NCI-H1436 (cell line): ENCODE data around the gene SH3BP2.

Experiments
- DNase-seq: peaks from one replicate; lab custom pipeline; 2025; lab: John Stamatoyannopoulos, UW

SH3BP2 gene

DNA sequence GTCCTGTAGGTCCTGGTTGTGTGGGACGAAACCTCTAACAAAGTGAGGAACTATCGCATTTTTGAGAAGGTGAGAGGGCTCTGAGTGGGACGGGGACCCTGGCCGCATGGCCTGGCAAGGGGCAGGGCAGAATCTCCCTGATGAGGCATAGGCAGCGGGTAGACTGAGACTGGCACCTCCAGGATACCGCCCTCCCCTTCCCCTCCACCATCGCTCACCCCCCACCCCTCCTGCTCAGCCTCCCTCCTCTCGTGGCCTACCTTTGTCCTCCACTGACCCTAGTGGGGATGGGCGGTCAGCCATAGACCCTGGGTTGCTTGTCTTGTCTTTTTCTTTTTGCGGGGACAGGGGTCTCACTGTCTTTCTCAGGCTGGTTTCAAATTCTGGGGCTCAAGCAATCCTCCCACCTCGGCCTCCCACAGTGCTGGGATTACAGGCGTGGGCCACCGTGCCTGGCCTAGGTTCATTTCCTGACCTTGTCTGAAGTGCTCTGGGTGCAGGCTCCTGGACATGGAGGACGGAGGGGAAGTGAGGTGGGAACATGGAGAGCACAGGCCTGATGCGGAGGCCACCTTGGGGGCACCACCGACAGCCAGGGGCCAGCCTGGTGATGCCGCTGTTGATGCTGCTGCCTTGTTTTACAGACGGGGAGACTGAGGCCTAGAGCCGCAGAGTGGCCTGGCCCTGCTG, 40.2 kb downstream of the SH3BP2 start:
- DNase-seq = no peak

DNA sequence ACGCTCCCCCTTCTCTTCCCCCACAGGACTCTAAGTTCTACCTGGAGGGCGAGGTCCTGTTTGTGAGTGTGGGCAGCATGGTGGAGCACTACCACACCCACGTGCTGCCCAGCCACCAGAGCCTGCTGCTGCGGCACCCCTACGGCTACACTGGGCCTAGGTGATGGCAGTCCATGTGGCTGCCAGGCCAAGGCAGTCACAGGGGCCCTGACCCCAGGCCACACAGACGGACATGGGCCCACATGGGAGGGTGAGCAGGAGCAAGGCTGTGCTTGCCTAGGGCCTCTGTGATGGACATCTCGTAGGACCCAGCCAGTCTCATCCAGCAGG, 40.8 kb downstream of the SH3BP2 start:
- DNase-seq = no peak

- no peak for DNase-seq
Measured at GRCh38 chr4:2834001-2834921, 41.4 kb downstream of the SH3BP2 start.

GRCh38 chr4:2835978-2836377, 43.1 kb downstream of the SH3BP2 start:
- no peak for DNase-seq

DNA sequence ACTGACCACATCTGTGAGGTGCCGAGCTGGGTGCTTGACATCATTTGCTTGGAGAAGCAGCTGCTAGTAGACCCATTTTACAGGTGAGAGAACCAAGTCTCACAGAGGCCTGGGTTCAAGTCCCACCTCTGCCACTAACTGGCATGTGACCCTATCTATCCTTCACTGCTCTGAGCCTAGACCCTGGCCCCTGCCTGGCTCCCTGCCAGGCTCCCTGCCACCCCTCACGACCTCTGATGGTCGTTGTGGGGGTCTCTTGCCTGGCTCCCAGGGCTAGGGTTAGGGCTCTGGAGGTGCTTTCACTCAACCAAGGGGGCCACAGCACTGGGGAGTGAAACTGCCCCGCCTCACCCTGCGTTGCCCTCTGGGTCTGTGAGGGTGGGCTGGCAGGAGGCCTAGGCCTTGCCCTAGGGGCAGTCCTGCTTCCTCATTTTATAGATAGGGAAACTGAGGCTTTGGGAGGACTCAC, 43.5 kb downstream of the SH3BP2 start:
- no peak for DNase-seq

DNA sequence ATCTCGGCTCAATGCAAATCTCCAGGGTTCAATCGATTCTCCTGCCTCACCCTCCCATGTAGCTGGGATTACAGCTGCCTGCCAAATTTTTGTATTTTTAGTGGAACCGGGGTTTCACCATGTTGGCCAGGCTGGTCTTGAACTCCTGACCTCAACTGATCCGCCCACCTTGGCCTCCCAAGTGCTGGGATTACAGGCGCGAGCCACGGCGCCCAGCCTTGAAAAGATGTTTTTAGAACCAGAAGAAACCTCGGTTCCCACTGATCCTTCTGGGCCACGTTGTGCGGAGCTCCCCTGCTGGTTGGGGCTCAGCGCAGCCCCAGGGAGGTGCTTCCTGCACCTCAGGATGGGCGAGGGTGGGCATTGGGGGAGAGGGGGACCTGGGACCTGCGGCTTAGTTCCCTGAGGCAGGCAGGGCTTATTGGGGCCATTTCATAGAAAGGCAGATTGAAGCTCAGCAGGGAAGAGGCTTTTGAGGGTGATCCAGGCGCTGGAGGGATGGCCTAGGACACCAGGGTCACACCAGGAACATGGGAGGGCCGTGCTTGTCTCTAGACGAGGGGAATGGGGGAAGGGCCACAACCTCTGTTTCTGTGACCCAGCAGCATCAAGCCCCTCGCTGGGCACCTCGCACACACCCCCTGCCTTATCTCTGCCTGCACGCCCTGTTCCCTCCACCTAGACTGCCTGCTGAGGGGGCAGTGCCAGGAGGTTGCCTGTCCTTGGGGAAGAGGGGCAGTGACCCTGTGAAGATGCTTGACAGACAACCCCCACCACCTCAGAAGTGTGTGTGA, 44.4 kb downstream of the SH3BP2 start:
- no peak for DNase-seq

DNA sequence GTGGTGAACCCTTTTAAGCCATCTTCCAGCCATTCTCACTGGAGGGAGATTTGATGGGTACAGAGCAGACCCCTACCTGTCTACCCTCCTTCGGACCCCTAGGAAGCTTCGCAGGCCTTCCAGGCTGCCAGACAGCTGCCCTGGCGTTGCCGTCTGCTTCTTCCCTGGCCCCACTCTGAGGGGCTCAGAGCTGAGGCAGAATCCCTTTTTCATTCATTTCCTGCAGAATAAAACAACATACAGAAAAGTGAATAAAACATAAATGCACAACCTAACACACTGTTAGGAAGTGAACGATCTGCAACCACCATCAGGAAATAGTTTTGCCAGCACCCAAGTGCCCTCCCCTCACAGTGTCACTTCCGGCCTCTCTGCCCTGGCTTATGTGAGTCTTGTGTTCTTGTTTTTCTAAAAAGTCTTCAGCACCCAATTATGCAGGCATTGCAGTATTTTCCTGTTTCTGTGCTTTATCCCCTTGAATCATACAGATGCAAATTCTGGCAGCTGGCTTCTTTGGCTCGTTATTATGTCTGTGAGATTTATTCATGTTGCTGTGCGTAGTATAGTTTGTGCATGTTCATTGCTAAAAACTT, 45.1 kb downstream of the SH3BP2 start:
- DNase-seq = no peak

- DNase-seq = no peak
Measured at GRCh38 chr4:2839060-2839459, 46.2 kb downstream of the SH3BP2 start.

DNA sequence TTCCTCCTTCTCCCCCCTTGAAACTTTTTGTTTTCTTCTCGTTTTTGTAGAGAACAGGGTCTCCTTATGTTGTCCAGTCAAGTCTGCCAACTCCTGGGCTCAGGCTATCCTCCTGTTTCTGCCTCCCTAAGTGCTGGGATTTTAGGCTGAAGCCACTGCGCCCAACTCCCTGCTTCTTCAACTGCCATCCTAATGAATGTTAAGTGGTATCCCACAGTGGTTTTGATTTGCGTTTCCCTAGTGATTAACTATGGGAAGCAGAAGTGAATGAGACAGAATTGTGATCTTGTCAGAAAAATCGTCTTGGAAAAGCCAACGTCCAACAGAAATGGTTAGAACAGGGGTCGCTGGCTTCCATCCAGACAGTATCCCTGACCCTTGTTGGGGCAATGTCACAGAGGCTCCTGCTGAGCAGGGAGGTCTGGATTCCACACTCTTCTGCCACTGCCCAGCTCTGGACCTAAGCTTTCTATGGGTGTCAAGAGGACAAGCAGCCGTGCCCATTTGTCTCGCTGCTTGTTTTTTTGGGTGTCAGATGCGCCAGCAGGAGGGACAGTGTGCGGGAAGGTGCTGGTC, 49.9 kb downstream of the SH3BP2 start:
- no peak for DNase-seq

DNA sequence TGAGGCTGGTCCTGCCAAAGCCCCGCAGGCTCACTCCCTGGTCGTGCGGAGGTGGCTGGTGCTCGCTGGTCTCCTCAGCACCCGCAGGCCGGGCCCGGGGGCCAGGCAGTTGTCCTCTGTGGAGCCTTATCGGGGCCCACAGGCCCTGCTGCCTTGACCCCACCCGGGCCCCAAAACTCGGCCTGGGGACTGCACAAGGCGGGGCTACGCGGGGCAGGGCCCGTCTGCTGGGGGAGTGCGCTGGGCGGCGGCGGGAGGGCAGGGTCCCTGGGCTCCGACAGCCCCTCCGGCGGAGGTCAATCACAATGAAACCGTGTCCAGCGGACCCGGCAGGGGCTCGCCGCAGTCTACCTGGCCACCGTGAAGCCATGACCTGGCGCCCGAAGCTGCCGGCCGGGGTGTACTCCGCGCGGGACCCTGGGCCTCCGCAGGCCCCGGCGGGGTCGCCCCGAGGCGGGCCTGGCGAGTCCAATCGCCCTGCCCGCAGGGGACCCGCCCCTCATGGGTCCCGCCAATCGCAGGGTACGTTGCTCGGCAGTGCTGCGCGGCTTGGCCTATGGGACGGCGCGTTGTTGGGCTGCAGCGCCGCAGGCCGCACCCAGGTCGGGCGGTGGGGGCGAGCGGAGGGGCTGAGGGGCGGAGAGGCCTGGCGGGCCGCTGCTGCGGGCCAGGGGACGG, 50.5 kb downstream of the SH3BP2 start, which contains the start of gene ADD1:
ADD1 (plus strand) TSS at position 582 of the 678 bp plus-strand sequence. CDS start 32,072 bp downstream, outside the sequence.
- peak; percentile 62 for DNase-seq

DNA sequence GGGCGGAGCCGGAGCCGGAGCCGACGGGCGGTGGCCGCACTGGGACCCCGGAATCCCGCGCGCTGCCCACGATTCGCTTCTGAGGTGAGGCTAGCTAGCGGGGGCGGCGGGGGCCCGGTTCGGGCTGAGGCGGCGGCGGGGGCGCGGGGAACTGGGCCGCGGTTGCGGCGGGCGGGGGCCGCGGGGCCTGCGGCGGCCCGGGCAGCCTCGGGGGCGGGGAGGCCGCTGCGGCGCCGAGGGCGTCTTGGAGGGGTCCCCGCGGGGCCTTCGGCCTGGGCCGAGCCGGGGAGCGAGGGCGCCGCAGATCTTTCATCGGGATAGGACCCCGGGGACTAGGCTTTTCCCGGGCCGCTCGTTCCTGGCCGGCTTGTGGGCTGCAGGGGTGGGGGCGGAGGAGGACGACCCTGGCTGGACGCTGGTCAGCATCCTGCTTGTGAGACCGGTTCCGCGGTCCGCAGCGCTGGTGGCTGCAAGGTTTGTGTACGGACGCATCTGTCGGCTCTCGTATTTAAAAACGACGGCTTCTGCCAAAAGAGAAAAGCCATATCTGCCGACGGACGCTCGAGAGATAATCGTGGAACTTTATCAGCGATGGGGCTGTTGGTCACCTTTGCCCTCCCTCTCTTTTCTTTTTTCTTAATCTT, 51.2 kb downstream of the SH3BP2 start:
- DNase-seq = no peak

DNA sequence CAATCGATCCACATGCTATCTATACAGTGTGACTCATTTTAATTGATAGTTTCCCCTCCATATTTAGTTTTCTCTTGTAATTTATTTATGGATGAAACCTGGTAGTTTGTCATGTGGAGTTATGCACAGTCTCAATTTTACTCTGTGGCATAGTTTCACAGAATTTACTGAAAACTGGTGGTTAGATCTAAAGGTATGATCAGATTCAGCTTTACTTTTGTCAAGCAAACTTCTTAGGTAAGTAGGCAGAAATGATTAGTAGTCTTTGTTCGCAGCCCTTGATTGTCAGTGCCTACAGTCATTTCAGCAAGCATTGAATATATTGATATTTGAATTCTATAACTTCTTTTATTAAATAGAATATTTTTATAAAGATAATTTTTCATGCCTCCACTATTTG, 53.3 kb downstream of the SH3BP2 start:
- DNase-seq = no peak

- DNase-seq = no peak
Measured at GRCh38 chr4:2847302-2847871, 54.5 kb downstream of the SH3BP2 start.

GRCh38 chr4:2848449-2848848, 55.6 kb downstream of the SH3BP2 start:
- DNase-seq = no peak

DNA sequence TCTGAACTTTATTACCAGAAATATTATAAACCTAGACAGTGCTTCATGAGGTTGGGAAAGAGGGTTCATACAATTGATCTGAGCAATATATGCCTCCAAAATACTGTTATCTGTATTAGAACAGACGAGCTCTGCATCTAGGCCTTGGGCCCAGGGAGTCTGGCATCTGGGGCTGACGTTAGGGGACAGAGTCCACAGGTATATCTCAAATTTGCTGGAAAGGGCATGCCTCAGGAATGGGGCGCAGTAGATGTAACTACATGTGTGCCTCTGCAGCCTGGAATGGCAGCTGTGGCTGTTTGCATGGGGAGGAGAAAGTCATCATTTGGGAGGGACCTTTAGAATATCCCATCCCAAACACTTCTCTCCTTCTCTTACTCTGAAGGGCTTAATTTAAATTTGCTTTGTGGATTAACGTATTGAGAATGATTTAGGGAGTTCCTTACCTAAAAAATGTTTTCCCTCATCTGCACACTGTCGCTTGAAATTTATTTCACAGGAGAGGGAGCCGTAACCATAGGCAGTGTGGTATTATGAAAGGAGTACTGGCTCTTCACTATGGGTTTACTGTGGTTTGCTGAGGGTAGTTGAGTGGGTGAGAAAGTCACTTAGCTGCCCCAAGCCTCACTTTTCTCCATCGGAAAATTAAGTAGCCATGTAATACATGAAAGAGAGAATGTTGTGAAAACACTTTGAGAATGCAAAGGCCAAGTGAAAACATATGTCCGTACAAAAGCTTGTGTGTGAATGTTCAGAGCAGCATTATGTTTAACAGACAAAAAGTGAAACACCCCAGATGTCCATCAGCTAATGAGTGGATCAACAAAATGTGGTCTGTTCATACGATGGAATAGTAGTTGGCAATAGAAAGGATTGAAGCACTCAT, 56.6 kb downstream of the SH3BP2 start:
- no peak for DNase-seq

DNA sequence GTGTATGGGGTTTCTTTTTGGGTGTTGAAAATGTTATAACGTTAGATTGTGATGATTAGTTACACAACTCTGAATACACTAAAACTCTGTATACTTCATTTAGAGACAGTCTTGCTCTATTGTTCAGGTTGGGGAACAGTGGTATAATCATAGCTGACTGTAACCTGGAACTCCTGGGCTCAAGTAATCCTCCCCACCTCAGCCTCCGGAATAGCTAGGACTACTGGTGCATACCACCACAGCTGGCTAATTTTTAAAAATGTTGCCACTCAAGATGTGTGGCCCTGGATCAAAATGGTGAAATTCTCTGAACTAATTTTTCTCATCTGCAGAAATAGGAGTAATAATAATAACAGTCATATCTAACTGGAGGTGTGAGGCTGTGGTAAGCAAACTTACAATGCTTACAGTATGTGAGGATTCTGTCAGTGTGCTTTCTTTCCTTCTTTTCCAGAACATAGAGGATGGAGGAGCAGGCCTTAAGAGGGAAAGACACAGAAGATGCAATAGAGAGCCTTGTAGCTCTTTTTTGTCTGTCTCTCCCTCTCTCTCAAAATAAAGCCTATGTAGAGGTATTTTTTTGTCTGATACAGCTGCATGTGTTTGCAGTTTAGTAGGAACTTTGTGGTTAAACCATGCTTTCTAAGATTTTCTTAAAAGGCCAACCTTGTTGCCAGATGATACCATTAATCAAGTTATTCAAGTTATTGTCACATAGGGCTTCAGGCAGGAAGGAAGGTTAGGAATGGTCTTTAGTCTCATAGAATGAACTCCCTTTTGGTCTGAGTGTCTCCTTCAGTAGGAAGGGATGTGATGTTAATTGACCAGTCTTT, 58.3 kb downstream of the SH3BP2 start:
- DNase-seq = no peak

DNA sequence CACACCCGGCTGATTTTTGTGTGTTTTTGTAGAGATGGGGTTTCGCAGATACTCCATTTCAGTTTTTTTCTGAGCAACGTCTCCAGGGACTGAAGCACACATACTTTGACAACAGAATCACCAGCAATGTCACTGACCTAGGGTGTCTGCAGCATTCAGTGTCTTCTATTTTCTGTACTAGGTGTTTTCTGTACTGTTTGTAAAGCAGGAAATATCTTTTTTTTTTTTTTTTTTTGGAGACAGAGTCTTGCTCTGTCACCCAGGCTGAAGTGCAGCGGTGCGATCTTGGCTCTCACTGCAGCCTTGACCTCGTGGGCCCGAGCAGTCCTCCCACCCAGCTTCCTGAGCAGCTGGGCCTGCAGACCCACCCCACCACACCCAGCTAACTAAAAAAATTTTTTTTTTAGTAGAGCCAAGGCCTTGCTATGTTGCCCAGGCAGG, 59.6 kb downstream of the SH3BP2 start:
- DNase-seq = no peak

DNA sequence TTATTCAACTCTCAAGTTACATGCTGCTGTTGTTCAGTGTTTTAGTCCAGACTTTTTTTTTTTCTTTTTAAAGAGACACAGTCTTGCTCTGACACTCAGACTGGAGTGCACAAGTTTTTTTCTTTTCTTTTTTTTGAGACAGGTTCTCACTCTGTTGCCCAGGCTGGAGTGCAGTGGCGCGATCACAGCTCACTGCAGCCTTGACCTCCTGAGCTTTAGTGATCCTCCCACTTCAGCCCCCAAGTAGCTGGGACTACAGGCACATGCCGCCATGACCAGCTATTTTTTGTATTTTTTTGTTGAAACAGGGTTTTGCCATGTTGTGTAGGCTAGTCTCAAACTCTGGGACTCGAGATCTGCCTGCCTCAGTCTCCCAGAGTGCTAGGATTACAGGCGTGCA, 62.7 kb downstream of the SH3BP2 start:
- no peak for DNase-seq
